Measurements from ENCODE around the gene GATA3.

DNA sequence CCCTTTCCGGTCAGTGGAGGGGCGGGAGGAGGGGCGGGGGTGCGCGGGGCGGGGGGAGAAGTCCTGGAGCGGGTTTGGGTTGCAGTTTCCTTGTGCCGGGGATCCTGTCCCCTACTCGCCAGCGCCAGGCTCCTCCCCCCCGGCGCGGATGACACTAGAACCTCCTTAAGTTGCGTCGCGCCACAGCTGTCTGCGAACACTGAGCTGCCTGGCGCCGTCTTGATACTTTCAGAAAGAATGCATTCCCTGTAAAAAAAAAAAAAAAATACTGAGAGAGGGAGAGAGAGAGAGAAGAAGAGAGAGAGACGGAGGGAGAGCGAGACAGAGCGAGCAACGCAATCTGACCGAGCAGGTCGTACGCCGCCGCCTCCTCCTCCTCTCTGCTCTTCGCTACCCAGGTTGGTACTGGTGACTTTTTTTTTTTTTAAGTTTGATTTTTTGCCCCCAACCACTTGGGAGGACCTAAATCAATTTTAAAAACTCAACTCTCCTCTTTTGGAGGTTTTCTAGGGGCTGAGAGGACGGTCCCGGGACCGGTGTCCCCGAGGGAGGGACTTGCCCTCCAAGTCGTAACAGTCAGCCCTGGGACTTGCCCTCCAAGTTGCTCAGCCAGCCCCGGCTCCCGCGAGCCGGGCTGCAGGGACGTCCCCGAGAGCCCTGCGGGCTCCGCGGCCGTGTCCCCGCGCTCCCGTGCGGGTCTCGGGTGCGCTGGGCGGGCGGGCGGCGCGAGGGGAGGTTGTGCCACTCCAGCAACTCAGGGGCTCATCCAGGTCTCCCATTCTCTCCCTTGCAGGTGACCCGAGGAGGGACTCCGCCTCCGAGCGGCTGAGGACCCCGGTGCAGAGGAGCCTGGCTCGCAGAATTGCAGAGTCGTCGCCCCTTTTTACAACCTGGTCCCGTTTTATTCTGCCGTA lies at the start of gene GATA3:
- TF ChIP-seq CTCF (conservative IDR thresholded peaks at IDR 0.05), result no peak
- TF ChIP-seq ZFX (IDR thresholded peaks at IDR 0.05), result no peak
